OCI-LY7 (cell line): ENCODE measurements around the gene ANG. TPM values are rescaled to one million over a fixed set of nuclear protein-coding genes. Genes with fewer than 3 reads are reported as not detected.
"Not testable (repeated sequence)": the region's sequence is repeated elsewhere in the genome, so short reads cannot be mapped to it uniquely, and the experiment has no call there.

ENCODE experiments used
- BruUV-seq: library from RNA; stranded (reverse); fragments of 400-500 nt; replicated peaks from 2 replicates; lab custom pipeline; 2021; lab: Mats Ljungman, UMichigan
- CTCF ChIA-PET: fragments of 300-600 bp; sonication (Branson Sonifier 250); formaldehyde crosslinking; loops from one replicate; lab custom pipeline; 2022; ENCODE audit warnings: antibody characterized with exemption; ENCODE audit not compliant: unreplicated experiment; lab: Charles Lee
- POLR2A ChIA-PET: fragments of 300-600 bp; sonication (Branson Sonifier 250); formaldehyde crosslinking; loops from one replicate; lab custom pipeline; 2022; ENCODE audit warnings: antibody characterized with exemption; lab: Charles Lee
- DNase-seq: peaks from one replicate; pipeline ENCODE4 v3.0.0-alpha.2; 2015; ENCODE audit warnings: low spot score
- H2AFZ ChIP-seq: fragments of 200-600 bp; sonication (generic), shearing (Covaris generic); 2 replicates; pipeline ENCODE4 v1.6.1; 2014; ENCODE audit warnings: mild to moderate bottlenecking, antibody characterized with exemption, low read length, moderate library complexity
- H3K27ac ChIP-seq: fragments of 200-600 bp; sonication (generic); 2 replicates; pipeline ENCODE4 v1.5.1; 2014; ENCODE audit warnings: mixed run types, low read depth, mild to moderate bottlenecking, moderate library complexity, low read length, inconsistent platforms; ENCODE audit not compliant: poor library complexity, severe bottlenecking
- H3K36me3 ChIP-seq: fragments of 200-600 bp; sonication (generic); 2 replicates; pipeline ENCODE4 v1.6.1; 2014; ENCODE audit warnings: mild to moderate bottlenecking, antibody characterized with exemption, low read length, moderate library complexity, mixed read lengths; ENCODE audit not compliant: insufficient read depth
- H3K4me1 ChIP-seq: fragments of 200-600 bp; sonication (generic); 2 replicates; pipeline ENCODE4 v1.5.1; 2014; ENCODE audit warnings: mild to moderate bottlenecking, low read length; ENCODE audit not compliant: insufficient read depth, poor library complexity, severe bottlenecking
- H3K4me2 ChIP-seq: fragments of 200-600 bp; sonication (generic); 2 replicates; pipeline ENCODE4 v1.6.1; 2014; ENCODE audit warnings: mild to moderate bottlenecking, low read length
- H3K4me3 ChIP-seq: fragments of 200-600 bp; sonication (generic); 2 replicates; pipeline ENCODE4 v1.5.1; 2014; ENCODE audit warnings: mild to moderate bottlenecking, low read depth, low read length; ENCODE audit not compliant: poor library complexity, severe bottlenecking
- H3K79me2 ChIP-seq: fragments of 200-600 bp; sonication (generic); 2 replicates; pipeline ENCODE4 v1.6.1; 2016; ENCODE audit warnings: low read depth, mild to moderate bottlenecking, low read length, moderate library complexity, mixed read lengths; ENCODE audit not compliant: insufficient read depth
- H3K9me2 ChIP-seq: fragments of 200-600 bp; sonication (generic); 2 replicates; pipeline ENCODE4 v1.6.1; 2016; ENCODE audit warnings: mild to moderate bottlenecking, low read length, mixed read lengths; ENCODE audit not compliant: insufficient read depth
- H3K9me3 ChIP-seq: fragments of 200-600 bp; sonication (generic); 2 replicates; pipeline ENCODE4 v1.6.1; 2014; ENCODE audit warnings: mild to moderate bottlenecking, mixed run types, low read length, mixed read lengths
- H4K20me1 ChIP-seq: fragments of 200-600 bp; sonication (generic); 2 replicates; pipeline ENCODE4 v1.6.1; 2014; ENCODE audit warnings: mild to moderate bottlenecking, antibody characterized with exemption, low read length, moderate library complexity, mixed read lengths; ENCODE audit not compliant: insufficient read depth
- EZH2phosphoT487 ChIP-seq: fragments of 200-600 bp; sonication (generic); IDR thresholded peaks from 2 replicates; pipeline ENCODE4 v1.6.1; 2018; ENCODE audit warnings: low read depth, borderline replicate concordance, mild to moderate bottlenecking, mixed run types, antibody characterized with exemption, low read length, moderate library complexity, mixed read lengths
- intact Hi-C: fragments of 100-400 bp; cut with micrococcal nuclease; formaldehyde crosslinking; loops from one replicate; pipeline ENCODE4 v1.10.0; 2022; ENCODE audit not compliant: unreplicated experiment
- total RNA-seq, 2 experiments: library from RNA; depleted of rRNA in 1 of 2; stranded (reverse); fragments of >200 nt in 1 of 2; shearing (Covaris generic) in 1 of 2; gene quantifications; 2 replicates each; pipeline ENCODE4 v1.2.3, GENCODE V29; 2014 to 2022
- TF ChIP-seq, protein P1 (sequence below): fragments of 200-600 bp; sonication (generic); conservative IDR thresholded peaks from 2 replicates; pipeline ENCODE4 v1.5.1; 2014; ENCODE audit warnings: mild to moderate bottlenecking, antibody characterized with exemption, low read length, moderate library complexity, mixed read lengths

ANG gene
- total RNA-seq, 2 experiments from 2014 or later, result not detected

- peak; percentile 59 for DNase-seq
- ChIA-PET POLR2A (interaction anchor here (0.5 to 0.6 kb wide), 3 partner anchors 43 to 59 kb away, joined by 3 to 4 read pairs (median 4); no protein-coding TSS in a partner anchor), CTCF (no interaction called here)
- Histone ChIP-seq H3K4me1 (peaks cover 10% of the 10 kb centered on the region), H3K9me3 (no peaks in the 10 kb centered on the region), H2AFZ (no peak overlapping the region), H3K79me2 (no peaks in the 10 kb centered on the region), H4K20me1 (no peaks in the 10 kb centered on the region), H3K27ac (no peak overlapping the region), H3K36me3 (no peaks in the 10 kb centered on the region), H3K4me2 (no peak overlapping the region), H3K4me3 (no peak overlapping the region), H3K9me2 (no peaks in the 10 kb centered on the region)
- intact Hi-C loops, result loop anchor here (1.0 kb wide), 1 partner anchor 28 kb away; no protein-coding TSS in a partner anchor
- no peak for TF ChIP-seq EZH2phosphoT487
- TF ChIP-seq, protein P1, sequence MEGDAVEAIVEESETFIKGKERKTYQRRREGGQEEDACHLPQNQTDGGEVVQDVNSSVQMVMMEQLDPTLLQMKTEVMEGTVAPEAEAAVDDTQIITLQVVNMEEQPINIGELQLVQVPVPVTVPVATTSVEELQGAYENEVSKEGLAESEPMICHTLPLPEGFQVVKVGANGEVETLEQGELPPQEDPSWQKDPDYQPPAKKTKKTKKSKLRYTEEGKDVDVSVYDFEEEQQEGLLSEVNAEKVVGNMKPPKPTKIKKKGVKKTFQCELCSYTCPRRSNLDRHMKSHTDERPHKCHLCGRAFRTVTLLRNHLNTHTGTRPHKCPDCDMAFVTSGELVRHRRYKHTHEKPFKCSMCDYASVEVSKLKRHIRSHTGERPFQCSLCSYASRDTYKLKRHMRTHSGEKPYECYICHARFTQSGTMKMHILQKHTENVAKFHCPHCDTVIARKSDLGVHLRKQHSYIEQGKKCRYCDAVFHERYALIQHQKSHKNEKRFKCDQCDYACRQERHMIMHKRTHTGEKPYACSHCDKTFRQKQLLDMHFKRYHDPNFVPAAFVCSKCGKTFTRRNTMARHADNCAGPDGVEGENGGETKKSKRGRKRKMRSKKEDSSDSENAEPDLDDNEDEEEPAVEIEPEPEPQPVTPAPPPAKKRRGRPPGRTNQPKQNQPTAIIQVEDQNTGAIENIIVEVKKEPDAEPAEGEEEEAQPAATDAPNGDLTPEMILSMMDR, result peak; percentile 75
- BruUV-seq, result no TSS peak
Measured at GRCh38 chr14:20662968-20663732, 25.4 kb upstream of the ANG start.

DNA sequence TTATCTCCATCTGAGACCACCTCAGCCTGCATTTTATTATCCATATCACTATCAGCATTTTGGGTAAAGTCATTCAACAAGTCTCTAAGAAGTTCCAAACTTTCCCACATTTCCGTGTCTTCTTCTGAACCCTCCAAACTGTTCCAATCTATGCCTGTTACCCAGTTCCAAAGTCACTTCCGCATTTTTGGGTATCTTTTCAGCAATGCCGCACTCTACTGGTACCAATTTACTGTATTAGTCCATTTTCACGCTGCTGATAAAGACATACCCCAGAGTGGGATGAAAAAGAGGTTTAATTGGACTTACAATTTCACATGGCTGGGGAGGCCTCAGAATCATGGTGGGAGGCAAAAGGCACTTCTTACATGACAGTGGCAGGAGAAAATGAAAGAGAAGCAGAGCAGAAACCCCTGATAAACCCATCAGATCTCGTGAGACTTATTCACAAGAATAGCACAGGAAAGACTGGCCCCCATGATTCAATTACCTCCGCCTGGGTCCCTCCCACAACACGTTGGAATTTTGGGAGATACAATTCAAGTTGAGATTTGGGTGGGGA lies 22.1 kb upstream of the ANG start:
- POLR2A ChIA-PET, result interaction anchor here (2.2 kb wide), 1 partner anchor 15 kb away, joined by 7 read pairs; no protein-coding TSS in a partner anchor
- H3K27ac ChIP-seq, result not testable (repeated sequence)
- intact Hi-C loops, result loop anchor here (1.0 kb wide), 1 partner anchor 56 kb away; no protein-coding TSS in a partner anchor

GRCh38 chr14:20667957-20668356 lies 20.6 kb upstream of the ANG start:
- Histone ChIP-seq H3K27ac (peak overlapping the region; percentile 10), H3K4me2 (peak overlapping the region; percentile 51), H3K9me3 (no peaks in the 10 kb centered on the region), H3K9me2 (no peaks in the 10 kb centered on the region), H2AFZ (no peak overlapping the region), H3K4me3 (no peak overlapping the region), H3K36me3 (no peaks in the 10 kb centered on the region), H3K4me1 (peaks cover 19% of the 10 kb centered on the region), H4K20me1 (no peaks in the 10 kb centered on the region), H3K79me2 (no peaks in the 10 kb centered on the region)
- BruUV-seq, result no TSS peak
- intact Hi-C loops, result loop anchor here (1.0 kb wide), 2 partner anchors 15 to 55 kb away; no protein-coding TSS in a partner anchor
- ChIA-PET POLR2A (interaction anchor here (1.1 to 2.5 kb wide), 2 partner anchors 13 to 58 kb away, joined by 3 to 9 read pairs; no protein-coding TSS in a partner anchor), CTCF (interaction anchor here (1.8 kb wide), 1 partner anchor 14 kb away, joined by 9 read pairs; no protein-coding TSS in a partner anchor)
- TF ChIP-seq, protein P1, result no peak
- no peak for TF ChIP-seq EZH2phosphoT487
- DNase-seq, result peak; percentile 83

More for the DNA sequence above, 22.1 kb upstream of the ANG start:
- H2AFZ ChIP-seq, CTCF ChIA-PET, H3K9me3 ChIP-seq, H3K36me3 ChIP-seq, H3K79me2 ChIP-seq, H4K20me1 ChIP-seq, DNase-seq, H3K9me2 ChIP-seq: not testable (repeated sequence)
- Histone ChIP-seq H3K4me1 (peaks cover 19% of the 10 kb centered on the region), H3K4me2 (peak overlapping the region; percentile 44; the same call in 1 of the 2 replicates), H3K4me3 (peak overlapping the region; percentile 1)
- TSS peak; percentile 94 for BruUV-seq
